A673 (cell line): Measurements from ENCODE around the gene MTMR2.

Source experiments
- CTCF ChIP-seq: fragments of 300-800, 200-600 bp; sonication (generic); conservative IDR thresholded peaks from 2 replicates; pipeline ENCODE4 v1.5.1; 2017; ENCODE audit warnings: low read depth, mild to moderate bottlenecking, antibody characterized with exemption, low read length, moderate library complexity, mixed read lengths
- EZH2 ChIP-seq: fragments of 200-600 bp; sonication (generic); IDR thresholded peaks from 2 replicates; pipeline ENCODE4 v1.6.1; 2017; ENCODE audit warnings: borderline replicate concordance, low read depth, mild to moderate bottlenecking, mixed read lengths, antibody characterized with exemption, low read length; ENCODE audit not compliant: poor library complexity, severe bottlenecking

- TF ChIP-seq EZH2, result no peak
- no peak for TF ChIP-seq CTCF
Observed at GRCh38 chr11:95888439-95888838, 35.5 kb downstream of the MTMR2 start.
